GM18519 (cell line): Measurements from ENCODE around the gene NFKBIZ.
"Not testable (repeated sequence)": the region's sequence is repeated elsewhere in the genome, so short reads cannot be mapped to it uniquely, and the experiment has no call there.

Experiments
- ATAC-seq: cut with Tn5 transposase; IDR thresholded peaks from one replicate; pipeline ENCODE4 v1.9.1; 2021; ENCODE audit warnings: mild to moderate bottlenecking, moderate library complexity; ENCODE audit not compliant: unreplicated experiment, low FRiP score

NFKBIZ gene

DNA sequence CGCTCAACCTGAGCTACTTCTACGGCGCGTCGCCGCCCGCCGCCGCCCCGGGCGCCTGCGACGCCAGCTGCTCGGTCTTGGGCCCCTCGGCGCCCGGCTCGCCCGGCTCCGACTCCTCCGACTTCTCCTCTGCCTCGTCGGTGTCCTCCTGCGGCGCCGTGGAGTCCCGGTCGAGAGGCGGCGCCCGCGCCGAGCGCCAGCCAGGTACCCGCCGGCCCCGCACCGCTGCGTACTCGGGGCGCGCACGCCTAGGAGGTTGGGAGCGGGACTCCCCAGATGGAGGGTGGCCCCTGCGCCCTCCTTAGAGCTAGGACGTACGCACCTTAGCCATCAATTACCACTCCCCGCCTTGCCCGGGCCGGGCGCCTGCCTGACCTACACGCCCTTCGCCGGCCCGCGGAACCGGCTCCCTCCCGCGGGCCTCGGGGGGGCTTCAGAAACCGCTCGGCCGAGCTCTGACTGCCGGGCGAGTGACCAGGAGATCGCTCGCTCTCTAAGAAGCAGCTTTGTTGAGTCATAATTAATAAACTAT is 466 bp downstream of the NFKBIZ start:
- peak; percentile 18 for ATAC-seq

DNA sequence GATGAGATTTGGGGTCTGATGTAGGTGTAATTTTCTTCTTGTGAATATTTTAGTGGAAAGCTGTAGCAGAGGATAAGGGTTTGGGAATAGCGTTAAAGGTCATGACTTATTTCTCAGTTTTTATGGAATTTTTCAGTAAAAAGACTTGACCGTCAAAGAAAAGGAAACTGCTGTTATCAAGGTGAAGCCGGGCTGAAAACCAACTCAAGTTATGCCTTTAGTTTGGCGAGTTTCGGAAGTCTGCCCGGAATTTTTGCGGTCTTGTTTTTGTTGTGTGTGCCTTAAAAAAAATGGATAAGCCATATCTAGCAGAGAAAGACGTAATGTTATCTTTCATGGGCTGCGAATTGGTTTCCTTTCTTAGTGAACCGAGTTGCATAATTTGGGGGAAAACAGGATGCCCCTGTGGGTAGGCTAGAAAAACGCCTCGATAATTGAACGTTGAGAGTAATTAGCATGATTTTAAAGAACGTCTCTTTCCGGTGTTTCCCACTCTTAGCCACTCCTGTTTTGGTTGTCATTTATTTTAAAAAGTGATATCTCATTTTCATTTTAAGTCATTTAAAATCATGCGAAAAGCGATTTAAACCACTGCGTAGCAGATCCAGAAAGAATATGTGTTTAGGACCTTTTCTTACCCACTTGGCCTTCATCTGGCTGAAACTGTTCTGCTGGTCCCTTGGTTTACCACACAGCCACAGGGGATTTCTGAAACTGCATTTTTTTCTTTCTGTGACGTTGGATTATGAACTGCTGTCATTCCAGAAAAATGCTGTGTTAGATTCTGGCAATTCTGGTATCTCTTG is 1.1 kb downstream of the NFKBIZ start:
- ATAC-seq, result no peak

DNA sequence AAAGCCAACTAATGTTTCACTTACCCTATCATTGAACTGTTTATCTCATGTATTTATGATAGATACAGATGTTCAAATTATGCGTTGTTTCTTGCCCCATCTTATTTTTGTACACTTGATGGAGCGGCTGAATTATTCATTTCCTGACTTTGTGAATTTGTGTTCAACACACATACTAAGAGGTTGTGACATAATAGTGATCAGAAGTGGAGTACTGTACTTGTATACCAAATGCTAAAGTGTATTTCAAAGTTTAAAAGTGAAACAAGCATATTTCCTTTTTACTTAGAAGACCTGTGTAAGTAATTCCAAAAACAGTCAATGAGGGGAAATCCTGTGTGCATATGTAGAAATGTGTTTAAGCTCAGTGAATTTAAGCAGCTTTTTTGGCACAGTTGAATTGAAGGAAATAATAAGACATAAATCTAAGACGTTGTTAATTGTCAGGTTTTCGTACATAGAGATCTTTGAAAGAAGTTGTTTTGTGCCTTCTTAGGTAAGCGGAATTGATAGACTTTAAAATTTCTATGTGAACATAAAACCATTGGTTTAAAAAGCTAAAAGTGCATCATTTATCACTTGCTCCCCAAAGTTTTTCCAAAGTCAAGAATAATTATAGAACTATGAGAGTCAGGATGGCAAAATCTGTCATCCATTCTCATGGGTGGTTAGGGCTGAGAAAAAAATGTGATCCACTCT is 1.9 kb downstream of the NFKBIZ start:
- ATAC-seq, result no peak

DNA sequence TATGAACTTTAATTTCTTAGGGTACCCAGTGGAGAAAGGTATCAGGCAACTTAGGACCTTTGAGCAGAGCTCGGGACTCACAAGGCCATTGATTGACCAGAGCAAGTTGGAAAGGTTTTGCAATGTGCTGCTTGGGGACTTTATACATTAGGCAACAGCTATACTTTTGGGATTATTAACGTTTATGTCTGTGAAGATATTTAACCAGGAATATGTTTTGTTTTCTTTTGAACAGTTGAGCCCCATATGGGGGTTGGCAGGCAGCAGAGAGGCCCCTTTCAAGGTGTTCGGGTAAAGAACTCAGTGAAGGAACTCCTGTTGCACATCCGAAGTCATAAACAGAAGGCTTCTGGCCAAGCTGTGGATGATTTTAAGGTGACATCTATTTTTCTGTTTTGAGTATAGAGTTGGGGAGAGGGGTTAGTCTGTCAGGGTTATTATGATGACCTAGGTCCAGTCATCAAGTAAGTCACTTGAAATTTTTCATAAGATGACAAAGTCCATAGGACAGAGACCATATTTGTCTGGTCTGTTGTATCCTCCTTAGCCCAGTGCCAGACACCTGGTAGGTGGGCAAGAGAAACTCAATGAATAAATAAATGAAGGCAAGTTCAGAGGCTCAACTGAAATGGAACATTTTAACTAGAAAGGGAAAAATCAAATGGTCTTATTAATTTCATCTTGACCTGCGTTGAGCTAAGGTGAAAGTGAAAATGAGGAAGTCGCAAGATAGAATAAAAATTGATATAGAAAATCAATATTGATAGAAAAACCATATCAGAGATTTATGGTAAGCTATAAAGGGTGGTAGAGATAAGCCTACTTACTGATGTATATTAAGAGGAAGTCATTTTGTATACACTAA is 2.8 kb downstream of the NFKBIZ start:
- ATAC-seq, result no peak

DNA sequence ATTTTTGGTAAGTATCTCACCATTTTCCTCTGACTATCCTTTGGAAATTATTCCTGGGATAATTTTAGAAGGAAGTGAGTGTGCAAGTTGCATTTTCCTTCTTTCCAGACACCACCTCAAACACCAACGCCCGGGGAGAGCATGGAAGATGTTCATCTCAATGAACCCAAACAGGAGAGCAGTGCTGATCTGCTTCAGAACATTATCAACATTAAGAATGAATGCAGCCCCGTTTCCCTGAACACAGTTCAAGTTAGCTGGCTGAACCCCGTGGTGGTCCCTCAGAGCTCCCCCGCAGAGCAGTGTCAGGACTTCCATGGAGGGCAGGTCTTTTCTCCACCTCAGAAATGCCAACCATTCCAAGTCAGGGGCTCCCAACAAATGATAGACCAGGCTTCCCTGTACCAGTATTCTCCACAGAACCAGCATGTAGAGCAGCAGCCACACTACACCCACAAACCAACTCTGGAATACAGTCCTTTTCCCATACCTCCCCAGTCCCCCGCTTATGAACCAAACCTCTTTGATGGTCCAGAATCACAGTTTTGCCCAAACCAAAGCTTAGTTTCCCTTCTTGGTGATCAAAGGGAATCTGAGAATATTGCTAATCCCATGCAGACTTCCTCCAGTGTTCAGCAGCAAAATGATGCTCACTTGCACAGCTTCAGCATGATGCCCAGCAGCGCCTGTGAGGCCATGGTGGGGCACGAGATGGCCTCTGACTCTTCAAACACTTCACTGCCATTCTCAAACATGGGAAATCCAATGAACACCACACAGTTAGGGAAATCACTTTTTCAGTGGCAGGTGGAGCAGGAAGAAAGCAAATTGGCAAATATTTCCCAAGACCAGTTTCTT is 3.9 kb downstream of the NFKBIZ start:
- ATAC-seq, result no peak

DNA sequence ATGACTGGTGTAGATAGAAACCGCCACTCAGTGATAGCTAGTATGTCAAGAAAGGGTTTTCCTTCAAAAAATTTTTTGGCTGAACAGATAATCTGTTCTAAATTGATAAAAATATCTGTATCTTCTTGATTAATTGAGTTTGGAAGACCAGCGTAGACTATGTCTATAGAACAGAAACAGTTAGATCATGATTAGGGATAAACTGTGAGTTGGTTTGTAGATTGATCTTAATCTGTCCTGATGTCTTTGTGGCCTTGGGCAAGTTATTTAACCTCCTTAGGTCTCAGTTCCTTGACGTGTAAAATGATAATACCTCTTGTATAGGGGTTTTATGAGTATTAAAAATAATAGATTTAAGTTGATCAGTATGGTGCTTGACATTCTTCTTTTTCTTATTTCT is 4.7 kb downstream of the NFKBIZ start:
- ATAC-seq, result no peak

DNA sequence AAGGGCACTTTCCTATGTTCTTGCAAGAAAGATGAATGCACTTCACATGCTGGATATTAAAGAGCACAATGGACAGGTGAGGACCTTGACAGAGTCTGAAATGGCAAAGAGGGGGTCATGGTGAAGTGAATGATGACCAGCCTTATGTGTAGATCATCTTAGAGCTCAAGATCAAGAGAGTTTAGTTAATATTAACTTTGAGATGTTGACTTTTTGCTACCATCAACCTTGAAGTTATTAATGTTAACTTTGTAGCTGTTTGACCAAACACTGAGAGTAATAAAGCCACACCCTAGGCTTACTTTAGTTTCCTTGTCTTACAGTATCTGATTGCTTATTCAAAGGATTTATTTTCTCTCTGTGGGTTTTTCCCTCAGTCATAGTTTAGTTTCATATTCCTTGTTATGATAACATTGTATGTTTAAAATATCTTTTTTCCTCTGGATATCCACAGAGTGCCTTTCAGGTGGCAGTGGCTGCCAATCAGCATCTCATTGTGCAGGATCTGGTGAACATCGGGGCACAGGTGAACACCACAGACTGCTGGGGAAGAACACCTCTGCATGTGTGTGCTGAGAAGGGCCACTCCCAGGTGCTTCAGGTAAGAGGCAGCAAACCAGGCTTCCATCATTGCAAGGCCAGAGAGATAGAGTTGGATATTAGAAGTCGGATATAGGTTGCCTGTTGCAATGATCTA is 5.4 kb downstream of the NFKBIZ start:
- ATAC-seq, result no peak

DNA sequence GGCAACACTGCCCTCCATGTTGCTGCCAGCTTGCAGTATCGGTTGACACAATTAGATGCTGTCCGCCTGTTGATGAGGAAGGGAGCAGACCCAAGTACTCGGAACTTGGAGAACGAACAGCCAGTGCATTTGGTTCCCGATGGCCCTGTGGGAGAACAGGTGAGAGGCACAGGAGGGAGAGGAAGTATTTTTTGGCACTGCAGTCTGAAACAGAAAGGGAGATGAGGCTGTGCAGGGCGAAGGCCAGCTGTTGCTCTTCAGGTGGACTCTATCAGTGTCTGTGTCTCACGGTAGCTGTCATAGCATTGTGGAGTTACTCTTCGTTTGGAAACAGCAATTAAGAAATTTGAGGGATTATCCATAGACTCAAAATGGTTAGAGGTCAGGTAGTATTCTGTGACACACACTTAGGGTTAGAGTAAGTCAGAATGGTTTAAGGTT is 8.0 kb downstream of the NFKBIZ start:
- ATAC-seq, result no peak

DNA sequence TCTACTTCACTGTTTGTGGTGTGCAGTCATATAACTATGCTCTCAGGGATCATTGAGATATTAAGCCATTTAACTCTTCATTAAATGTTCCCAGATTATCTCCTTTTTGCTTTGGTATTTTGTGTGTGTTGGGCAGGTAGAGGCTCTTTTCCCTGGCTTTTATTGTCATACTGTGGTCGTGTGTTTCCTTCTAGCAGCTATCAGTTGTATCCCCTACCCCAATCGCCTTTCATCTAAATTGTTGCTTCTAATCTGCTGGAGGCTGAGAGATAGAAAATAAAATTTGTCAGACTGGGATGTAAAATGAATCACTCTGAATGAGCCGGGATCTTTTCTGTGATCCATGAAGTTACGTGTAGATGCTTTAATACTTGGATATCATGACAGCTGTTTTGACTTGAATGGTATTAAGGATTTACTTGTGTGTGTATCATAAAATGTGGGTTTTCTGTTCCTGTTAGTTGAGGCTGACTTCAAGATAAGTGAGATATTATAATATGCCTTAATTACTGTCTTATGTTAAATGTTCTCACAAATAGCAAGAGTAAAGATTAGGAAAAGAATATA is 9.2 kb downstream of the NFKBIZ start:
- no peak for ATAC-seq

DNA sequence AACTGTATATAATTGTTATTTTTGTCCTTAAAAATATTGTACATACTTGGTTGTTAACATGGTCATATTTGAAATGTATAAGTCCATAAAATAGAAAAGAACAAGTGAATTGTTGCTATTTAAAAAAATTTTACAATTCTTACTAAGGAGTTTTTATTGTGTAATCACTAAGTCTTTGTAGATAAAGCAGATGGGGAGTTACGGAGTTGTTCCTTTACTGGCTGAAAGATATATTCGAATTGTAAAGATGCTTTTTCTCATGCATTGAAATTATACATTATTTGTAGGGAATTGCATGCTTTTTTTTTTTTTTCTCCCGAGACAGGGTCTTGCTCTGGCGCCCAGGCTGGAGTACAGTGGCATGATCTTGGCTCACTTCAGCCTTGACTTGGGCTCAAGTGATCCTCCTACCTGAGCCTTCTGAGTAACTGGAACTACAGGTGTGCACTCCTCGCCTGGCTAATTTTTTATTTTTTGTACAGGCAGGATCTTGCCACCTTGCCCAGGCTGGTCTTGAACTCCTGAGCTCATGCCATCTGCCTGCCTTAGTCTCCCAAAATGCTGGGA is 10.7 kb downstream of the NFKBIZ start:
- no peak for ATAC-seq

DNA sequence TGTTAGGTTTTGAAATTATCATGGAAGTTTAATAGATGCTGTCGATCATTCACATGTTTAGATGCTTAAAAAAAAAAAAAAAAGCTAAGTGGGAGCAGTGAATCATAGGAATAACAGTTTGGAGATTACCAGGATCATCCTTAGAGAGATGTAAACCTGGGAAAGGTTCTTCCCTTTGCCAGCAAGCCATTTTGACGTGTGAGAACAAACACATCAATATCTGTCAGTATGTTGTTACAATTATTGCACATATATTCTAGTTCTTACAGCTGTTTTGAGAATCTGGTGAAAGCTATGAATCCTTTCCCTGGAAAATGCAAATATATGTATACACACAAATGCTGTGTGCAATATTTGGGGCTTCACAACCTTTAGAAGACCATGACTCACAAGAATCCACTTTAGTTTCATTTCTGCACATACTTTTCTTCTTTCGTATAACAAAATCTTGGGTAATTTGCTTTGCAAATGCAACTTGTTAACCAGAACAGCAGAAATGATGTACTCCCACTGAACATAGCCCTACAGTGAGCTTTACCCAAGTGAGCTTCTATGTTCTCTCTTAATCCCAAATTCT is 12.0 kb downstream of the NFKBIZ start:
- ATAC-seq, result no peak

DNA sequence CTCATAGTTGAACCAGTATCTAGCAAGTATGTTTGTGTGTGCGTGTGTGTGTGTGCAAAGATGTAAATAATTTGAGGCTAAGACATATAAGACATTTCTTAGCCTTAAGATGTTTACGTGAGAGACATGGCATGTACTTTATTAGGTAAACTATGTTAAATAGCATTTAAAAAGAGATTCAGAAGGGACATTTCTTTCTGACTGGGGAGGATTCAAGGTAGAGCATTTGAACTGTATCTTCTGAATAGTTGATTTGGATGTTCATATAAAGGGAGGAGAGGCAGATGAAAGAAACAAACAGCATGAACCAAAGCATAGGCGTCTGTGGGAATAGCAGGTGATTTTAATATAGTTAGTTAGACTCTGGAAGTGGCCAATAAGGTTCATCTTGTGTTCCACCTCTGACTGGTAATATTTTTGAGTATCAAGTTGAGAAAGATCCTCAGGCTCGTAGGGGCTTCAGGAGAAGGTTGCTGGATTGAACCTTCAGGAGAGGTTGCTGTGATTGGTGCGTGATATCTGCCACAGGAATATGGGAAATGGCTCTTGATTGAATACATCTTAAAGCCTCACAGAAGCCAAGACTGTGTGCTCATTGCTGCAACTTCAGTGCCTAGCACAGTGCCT is 12.6 kb downstream of the NFKBIZ start:
- ATAC-seq, result no peak

DNA sequence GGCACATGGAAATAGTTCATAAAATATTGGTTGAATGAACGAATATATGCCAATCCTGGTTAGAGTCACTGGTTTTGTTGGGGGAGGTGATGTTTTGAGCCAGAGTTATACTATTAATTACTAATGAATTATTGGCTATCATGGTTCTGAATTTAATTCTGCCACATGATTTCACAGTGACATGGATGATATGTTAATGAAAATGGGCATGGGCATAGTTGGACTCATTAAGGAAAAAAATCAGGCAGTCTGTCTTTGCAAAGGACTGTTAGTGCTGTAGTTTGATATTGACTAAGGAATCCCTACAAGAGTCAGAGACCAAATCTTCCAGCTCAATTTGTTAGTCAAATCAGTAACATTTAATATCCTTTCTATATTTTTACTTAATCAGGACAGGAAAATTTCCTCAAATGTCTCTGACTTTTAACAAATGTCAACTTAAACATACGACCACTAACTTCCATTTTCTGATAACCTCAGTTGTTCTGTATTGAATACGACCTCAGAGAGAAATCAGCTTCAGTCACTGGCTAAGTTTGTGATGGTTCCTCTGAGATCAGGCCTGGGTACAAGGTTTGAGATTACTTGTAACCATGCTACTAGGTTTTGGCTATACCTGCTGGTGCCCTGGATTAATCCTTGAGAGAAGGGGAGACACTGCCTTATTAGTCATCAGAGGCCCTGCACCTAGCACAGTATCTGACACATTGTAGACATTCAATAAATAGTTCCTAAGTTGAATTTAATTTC is 13.3 kb downstream of the NFKBIZ start:
- no peak for ATAC-seq

DNA sequence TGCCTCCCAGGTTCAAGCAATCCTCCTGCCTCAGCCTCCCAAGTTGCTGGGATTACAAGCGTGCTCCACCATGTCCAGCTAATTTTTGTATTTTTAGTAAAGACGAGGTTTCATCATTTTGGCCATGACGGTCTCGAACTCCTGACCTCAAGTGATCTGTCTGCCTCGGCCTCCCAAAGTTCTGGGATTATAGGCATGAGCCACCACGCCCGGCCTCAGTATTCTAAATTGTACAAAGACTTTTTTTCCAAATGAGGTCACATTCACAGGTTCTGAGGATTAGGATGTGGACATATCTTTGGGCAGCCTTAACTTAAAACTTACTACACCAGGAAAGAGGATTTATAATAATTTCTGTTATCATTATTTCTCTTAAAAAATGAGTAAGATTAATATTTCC is 15.6 kb downstream of the NFKBIZ start:
- ATAC-seq, result not testable (repeated sequence)

DNA sequence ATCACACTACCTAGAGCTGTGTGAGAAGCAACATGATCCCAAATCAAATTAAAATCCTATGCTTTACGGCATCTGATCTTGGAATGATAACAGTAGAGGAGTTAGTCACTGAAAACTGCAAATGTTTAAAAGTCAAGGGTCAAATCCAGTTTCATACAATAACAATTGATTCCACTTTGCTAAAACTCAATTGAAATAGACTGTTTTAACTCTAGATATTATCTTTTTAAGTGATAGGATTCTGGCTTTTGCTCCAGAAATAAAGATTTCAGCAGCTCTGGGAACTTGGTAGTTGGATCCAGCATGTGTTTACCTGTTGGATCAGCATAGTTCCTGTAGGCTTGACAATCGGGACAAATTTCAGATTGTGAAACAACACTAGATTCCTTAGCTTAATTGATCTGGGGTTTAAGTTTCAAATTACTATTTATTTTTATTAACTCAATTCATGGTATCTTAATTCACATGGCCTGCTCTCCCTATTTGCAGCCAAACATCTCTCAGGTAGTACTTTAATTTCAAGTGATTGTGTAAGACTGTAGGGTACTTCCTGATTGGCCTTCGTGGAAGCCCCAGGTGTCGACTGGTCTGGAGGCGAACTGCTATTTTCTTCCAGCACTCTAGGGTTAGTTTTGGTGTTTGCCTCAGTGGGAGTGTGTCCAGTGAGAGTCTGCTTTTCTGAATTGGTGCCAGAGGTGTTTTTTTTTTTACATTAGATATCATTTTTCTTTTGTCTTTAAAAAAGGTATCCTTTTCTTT is 16.6 kb downstream of the NFKBIZ start:
- no peak for ATAC-seq

DNA sequence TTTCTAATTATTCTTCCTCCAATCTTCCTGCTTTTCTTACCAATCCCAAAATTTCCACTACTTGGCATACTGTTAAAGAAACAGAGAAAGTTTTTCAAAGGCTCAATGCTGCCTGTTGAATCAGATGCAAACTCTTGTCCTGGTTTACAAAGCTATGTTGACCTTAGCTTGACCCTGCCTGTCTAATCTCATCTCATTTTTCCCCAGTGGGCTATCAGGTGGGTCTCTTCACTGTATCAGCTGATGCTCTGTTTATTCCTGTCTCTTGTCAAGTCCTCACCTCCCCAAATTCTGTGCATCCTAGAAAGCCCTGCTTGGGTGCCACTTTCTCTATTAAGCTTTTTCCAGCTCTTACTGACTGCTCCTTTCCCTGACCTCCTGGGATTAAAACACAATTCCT is 18.2 kb downstream of the NFKBIZ start:
- ATAC-seq, result no peak
